Liver (tissue), 3 donors: ENCODE data around the gene UCK2.

ENCODE experiments used
- ATF3 ChIP-seq: IDR thresholded peaks from 2 replicates; pipeline ENCODE4 v1.6.1; 2016; ENCODE audit warnings: antibody characterized with exemption
- CTCF ChIP-seq: fragments of 150-350 bp; IDR thresholded peaks from 2 replicates; pipeline ENCODE4 v1.5.1; 2017; ENCODE audit warnings: improper control_type of control experiment, low read depth, low read length; ENCODE audit not compliant: missing input control
- EGR1 ChIP-seq, 2 donors: IDR thresholded peaks; 2 replicates each; pipeline ENCODE4 v1.6.1; 2016 to 2018; ENCODE audit warnings: antibody characterized with exemption in 2 of 2, low read depth in 2 of 2
- GABPA ChIP-seq, 2 donors: IDR thresholded peaks in 1 of 2; conservative IDR thresholded peaks in 1 of 2; 2 replicates each; pipeline ENCODE4 v1.6.1; 2016; ENCODE audit warnings: antibody characterized with exemption in 2 of 2, mild to moderate bottlenecking in 1 of 2, moderate library complexity in 1 of 2
- RAD21 ChIP-seq, 2 donors: IDR thresholded peaks; 2 replicates each; pipeline ENCODE4 v1.6.1; 2016; ENCODE audit warnings: antibody characterized with exemption in 2 of 2, mild to moderate bottlenecking in 2 of 2
- SP1 ChIP-seq: IDR thresholded peaks from 2 replicates; pipeline ENCODE4 v1.6.1; 2018; ENCODE audit warnings: antibody characterized with exemption, mild to moderate bottlenecking
- TAF1 ChIP-seq: conservative IDR thresholded peaks from 2 replicates; pipeline ENCODE4 v1.6.1; 2016; ENCODE audit warnings: antibody characterized with exemption, mild to moderate bottlenecking
- YY1 ChIP-seq: IDR thresholded peaks from 2 replicates; pipeline ENCODE4 v1.6.1; 2016; ENCODE audit warnings: antibody characterized with exemption, mild to moderate bottlenecking
- TF ChIP-seq, protein P1 (sequence below): IDR thresholded peaks from 2 replicates; pipeline ENCODE4 v1.6.1; 2016; ENCODE audit warnings: antibody characterized with exemption, mild to moderate bottlenecking
- donor health status: healthy.
- donor health status: healthy.

GRCh38 chr1:165915932-165916348 is 88.5 kb downstream of the UCK2 start:
- TF ChIP-seq CTCF (no peak), GABPA (IDR thresholded peaks at IDR 0.05 in 1 of 2, conservative IDR thresholded peaks at IDR 0.05 in 1 of 2) (no peak), RAD21 (IDR thresholded peaks at IDR 0.05) (no peak), EGR1 (IDR thresholded peaks at IDR 0.05; ENCODE audit: low read depth in 2 of 2) (no peak), SP1 (no peak), ATF3 (no peak), YY1 (no peak), TAF1 (no peak)
- TF ChIP-seq, protein P1, sequence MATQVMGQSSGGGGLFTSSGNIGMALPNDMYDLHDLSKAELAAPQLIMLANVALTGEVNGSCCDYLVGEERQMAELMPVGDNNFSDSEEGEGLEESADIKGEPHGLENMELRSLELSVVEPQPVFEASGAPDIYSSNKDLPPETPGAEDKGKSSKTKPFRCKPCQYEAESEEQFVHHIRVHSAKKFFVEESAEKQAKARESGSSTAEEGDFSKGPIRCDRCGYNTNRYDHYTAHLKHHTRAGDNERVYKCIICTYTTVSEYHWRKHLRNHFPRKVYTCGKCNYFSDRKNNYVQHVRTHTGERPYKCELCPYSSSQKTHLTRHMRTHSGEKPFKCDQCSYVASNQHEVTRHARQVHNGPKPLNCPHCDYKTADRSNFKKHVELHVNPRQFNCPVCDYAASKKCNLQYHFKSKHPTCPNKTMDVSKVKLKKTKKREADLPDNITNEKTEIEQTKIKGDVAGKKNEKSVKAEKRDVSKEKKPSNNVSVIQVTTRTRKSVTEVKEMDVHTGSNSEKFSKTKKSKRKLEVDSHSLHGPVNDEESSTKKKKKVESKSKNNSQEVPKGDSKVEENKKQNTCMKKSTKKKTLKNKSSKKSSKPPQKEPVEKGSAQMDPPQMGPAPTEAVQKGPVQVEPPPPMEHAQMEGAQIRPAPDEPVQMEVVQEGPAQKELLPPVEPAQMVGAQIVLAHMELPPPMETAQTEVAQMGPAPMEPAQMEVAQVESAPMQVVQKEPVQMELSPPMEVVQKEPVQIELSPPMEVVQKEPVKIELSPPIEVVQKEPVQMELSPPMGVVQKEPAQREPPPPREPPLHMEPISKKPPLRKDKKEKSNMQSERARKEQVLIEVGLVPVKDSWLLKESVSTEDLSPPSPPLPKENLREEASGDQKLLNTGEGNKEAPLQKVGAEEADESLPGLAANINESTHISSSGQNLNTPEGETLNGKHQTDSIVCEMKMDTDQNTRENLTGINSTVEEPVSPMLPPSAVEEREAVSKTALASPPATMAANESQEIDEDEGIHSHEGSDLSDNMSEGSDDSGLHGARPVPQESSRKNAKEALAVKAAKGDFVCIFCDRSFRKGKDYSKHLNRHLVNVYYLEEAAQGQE = no peak
